Fibroblast of lung (primary cell): ENCODE data around the gene HES3. TPM values are rescaled to one million over a fixed set of nuclear protein-coding genes. Genes with fewer than 3 reads are reported as not detected.

Experiments used
- DNase-seq, 2 donors: peaks; one replicate each; pipeline versions ENCODE4 v3.0.0 to v3.0.0-alpha.2; 2010; ENCODE audit warnings: low read depth in 2 of 2
- H2AFZ ChIP-seq: 2 replicates; pipeline ENCODE4 v1.5.1; 2012; ENCODE audit warnings: low read length, control low read depth, inconsistent platforms
- H3K27ac ChIP-seq: 2 replicates; pipeline ENCODE4 v1.5.1; 2011; ENCODE audit warnings: low read length, control low read depth; ENCODE audit not compliant: insufficient read depth
- H3K27me3 ChIP-seq: 2 replicates; pipeline ENCODE4 v1.5.1; 2011; ENCODE audit warnings: mild to moderate bottlenecking, low read length; ENCODE audit not compliant: control insufficient read depth, insufficient read depth
- H3K36me3 ChIP-seq: 2 replicates; pipeline ENCODE4 v1.5.1; 2011; ENCODE audit warnings: low read length; ENCODE audit not compliant: control insufficient read depth, insufficient read depth
- H3K4me1 ChIP-seq: 2 replicates; pipeline ENCODE4 v1.5.1; 2011; ENCODE audit warnings: low read length; ENCODE audit not compliant: control insufficient read depth, insufficient read depth; ENCODE audit errors: extremely low read depth
- H3K4me2 ChIP-seq: 2 replicates; pipeline ENCODE4 v1.5.1; 2011; ENCODE audit warnings: low read length, control low read depth; ENCODE audit not compliant: insufficient read depth; ENCODE audit errors: extremely low read depth
- H3K4me3 ChIP-seq, 4 experiments: fragments of 200-600 bp in 1 of 4; sonication (generic) in 1 of 4; replicated peaks in 1 of 4; 2 replicates each; pipeline ENCODE4 v1.5.1; 2011 to 2016; ENCODE audit warnings: low read length in 4 of 4, low read depth in 3 of 4, mild to moderate bottlenecking in 3 of 4, control low read depth in 2 of 4, inconsistent platforms in 1 of 4, mixed read lengths in 1 of 4; ENCODE audit not compliant: insufficient read depth in 1 of 4; ENCODE audit errors: control extremely low read depth in 1 of 4
- H3K79me2 ChIP-seq: 2 replicates; pipeline ENCODE4 v1.5.1; 2012; ENCODE audit warnings: mild to moderate bottlenecking, low read length, inconsistent platforms; ENCODE audit not compliant: control insufficient read depth, insufficient read depth
- H3K9ac ChIP-seq: 2 replicates; pipeline ENCODE4 v1.5.1; 2011; ENCODE audit warnings: mild to moderate bottlenecking, low read length, control low read depth; ENCODE audit not compliant: insufficient read depth
- H3K9me3 ChIP-seq: 2 replicates; pipeline ENCODE4 v1.5.1; 2012; ENCODE audit warnings: low read depth, low read length; ENCODE audit not compliant: control insufficient read depth, insufficient read depth
- H4K20me1 ChIP-seq: 2 replicates; pipeline ENCODE4 v1.5.1; 2011; ENCODE audit warnings: low read length; ENCODE audit not compliant: control insufficient read depth, insufficient read depth; ENCODE audit errors: extremely low read depth
- CTCF ChIP-seq, 2 donors: IDR thresholded peaks in 1 of 2; conservative IDR thresholded peaks in 1 of 2; 1 replicate in 1 of 2; 2 replicates in 1 of 2; pipeline ENCODE4 v1.5.1; 2011 to 2012; ENCODE audit warnings: low read length in 2 of 2, control low read depth in 1 of 2, inconsistent platforms in 1 of 2, low read depth in 1 of 2, mild to moderate bottlenecking in 1 of 2
- EZH2 ChIP-seq: IDR thresholded peaks from 2 replicates; pipeline ENCODE4 v1.5.1; 2012; ENCODE audit warnings: low read length, control low read depth, mild to moderate bottlenecking; ENCODE audit errors: missing control alignments
- polyA plus RNA-seq, 2 donors: library from polyadenylated mRNA; depleted of rRNA in 1 of 2; stranded (reverse) in 1 of 2; unstranded in 1 of 2; fragments of >200 nt; gene quantifications; 2 replicates each; pipeline ENCODE4 v1.2.1, GENCODE V29; 2011 to 2012; ENCODE audit warnings: missing spikeins in 1 of 2
- total RNA-seq: library from RNA; depleted of rRNA; stranded (reverse); fragments of >200 nt; gene quantifications from 2 replicates; pipeline ENCODE4 v1.2.1, GENCODE V29; 2014

Gene HES3
- total and polyA plus RNA-seq, 2 donors (not counting 1 experiment from before 2014, with no cell fraction given): not detected

DNA sequence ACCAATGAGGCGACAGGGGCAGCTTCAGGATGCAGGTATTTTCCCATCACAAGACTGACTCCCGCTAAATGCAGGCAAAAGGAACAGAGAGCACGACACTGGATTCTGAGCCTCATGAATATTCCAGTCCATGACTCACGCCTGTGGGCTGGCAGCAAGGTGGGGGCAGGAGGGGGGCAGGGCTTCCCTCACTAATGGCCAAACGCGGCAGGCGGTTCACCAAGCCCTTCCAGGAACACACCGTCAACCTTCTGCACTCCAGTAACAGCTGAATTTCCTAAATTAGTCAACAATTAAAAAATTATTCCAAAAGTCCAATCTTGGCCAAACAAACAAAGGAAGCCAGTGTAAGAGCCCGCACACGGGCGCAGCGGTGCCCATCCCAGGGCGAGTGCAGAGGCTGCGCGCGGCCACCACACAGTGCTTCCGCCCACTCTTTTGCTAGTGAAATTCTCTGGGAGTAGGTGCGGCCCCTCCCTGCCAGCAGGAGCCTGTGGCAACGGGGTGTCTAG is 29.5 kb downstream of the HES3 start:
- H3K4me1 ChIP-seq: peaks cover 23% of the 10 kb centered on the region
- H3K4me3 ChIP-seq: no peak overlapping the region
- H3K36me3 ChIP-seq: peaks cover 2% of the 10 kb centered on the region
- H3K79me2 ChIP-seq: no peaks in the 10 kb centered on the region
- no peak overlapping the region for H3K9ac ChIP-seq
- H3K4me2 ChIP-seq: no peak overlapping the region
- DNase-seq: peak; percentile 66 to 83
- TF ChIP-seq EZH2 (no peak), CTCF (conservative IDR thresholded peaks at IDR 0.05 in 1 of 2, IDR thresholded peaks at IDR 0.05 in 1 of 2; ENCODE audit: low read depth in 1 of 2, low read length in 2 of 2) (no peak)
- H3K9me3 ChIP-seq: no peaks in the 10 kb centered on the region
- no peaks in the 10 kb centered on the region for H3K27me3 ChIP-seq
- no peaks in the 10 kb centered on the region for H4K20me1 ChIP-seq
- H3K27ac ChIP-seq: no peak overlapping the region
- no peak overlapping the region for H2AFZ ChIP-seq

DNA sequence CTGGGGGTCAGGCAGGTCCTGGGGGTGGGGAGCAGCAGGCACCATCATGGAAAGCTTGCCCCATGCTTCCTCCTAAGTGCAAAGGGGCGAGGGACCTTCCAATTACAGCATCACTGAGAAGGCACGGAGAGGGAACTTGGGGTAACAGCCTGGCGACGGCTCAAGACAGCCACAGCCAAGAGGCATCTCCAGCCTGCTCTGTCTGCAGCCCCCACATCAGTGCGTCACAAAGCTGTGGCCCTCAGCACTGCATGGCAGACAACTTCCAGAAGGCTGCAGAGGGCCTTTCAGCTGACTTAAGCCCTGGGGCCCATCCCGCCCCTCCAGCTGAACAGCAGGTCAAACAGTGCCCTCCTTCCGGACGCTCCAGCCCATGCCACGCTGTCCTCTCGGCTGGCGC is 30.1 kb downstream of the HES3 start:
- no peak overlapping the region for H2AFZ ChIP-seq
- H3K9ac ChIP-seq: no peak overlapping the region
- H3K4me3 ChIP-seq: no peak overlapping the region
- no peaks in the 10 kb centered on the region for H3K9me3 ChIP-seq
- no peak for DNase-seq
- peaks cover 2% of the 10 kb centered on the region for H3K36me3 ChIP-seq
- no peaks in the 10 kb centered on the region for H3K79me2 ChIP-seq
- H3K4me1 ChIP-seq: peaks cover 23% of the 10 kb centered on the region
- no peak overlapping the region for H3K4me2 ChIP-seq
- H4K20me1 ChIP-seq: no peaks in the 10 kb centered on the region
- H3K27me3 ChIP-seq: no peaks in the 10 kb centered on the region
- no peak overlapping the region for H3K27ac ChIP-seq
- TF ChIP-seq CTCF (conservative IDR thresholded peaks at IDR 0.05 in 1 of 2, IDR thresholded peaks at IDR 0.05 in 1 of 2; ENCODE audit: low read depth in 1 of 2, low read length in 2 of 2): no peak
- TF ChIP-seq EZH2: no peak

- Histone ChIP-seq H4K20me1 (no peaks in the 10 kb centered on the region), H3K4me2 (no peak overlapping the region), H3K79me2 (no peaks in the 10 kb centered on the region), H3K36me3 (peaks cover 2% of the 10 kb centered on the region), H3K27ac (no peak overlapping the region), H3K9ac (no peak overlapping the region), H3K9me3 (no peaks in the 10 kb centered on the region), H3K4me3 (no peak overlapping the region), H3K4me1 (peaks cover 23% of the 10 kb centered on the region), H2AFZ (no peak overlapping the region), H3K27me3 (no peaks in the 10 kb centered on the region)
- DNase-seq: no peak
- no peak for TF ChIP-seq EZH2
- TF ChIP-seq CTCF (conservative IDR thresholded peaks at IDR 0.05 in 1 of 2, IDR thresholded peaks at IDR 0.05 in 1 of 2; ENCODE audit: low read depth in 1 of 2, low read length in 2 of 2): no peak
These were observed 30.7 kb downstream of the HES3 start for GRCh38 chr1:6274622-6275139.
